Fibroblast of the aortic adventitia (primary cell): ENCODE measurements around the gene MTCH1. TPM values are rescaled to one million over a fixed set of nuclear protein-coding genes. Genes with fewer than 3 reads are reported as not detected.
"Not testable (repeated sequence)": the region's sequence is repeated elsewhere in the genome, so short reads cannot be mapped to it uniquely, and the experiment has no call there.

Experiments used
- DNase-seq: peaks from one replicate; pipeline ENCODE4 v3.0.0-alpha.2; 2010; ENCODE audit warnings: low read depth
- H3K4me3 ChIP-seq: 2 replicates; pipeline ENCODE4 v1.5.1; 2011; ENCODE audit warnings: low read depth, mild to moderate bottlenecking, control low read depth, low read length, moderate library complexity
- total RNA-seq: library from RNA; depleted of rRNA; stranded (reverse); fragments of >200 nt; gene quantifications from 2 replicates; pipeline ENCODE4 v1.2.3, GENCODE V29; 2012; ENCODE audit warnings: low replicate concordance
- TF ChIP-seq, protein P1 (sequence below): IDR thresholded peaks from 2 replicates; pipeline ENCODE4 v1.5.1; 2011; ENCODE audit warnings: mild to moderate bottlenecking, low read length, control low read depth, inconsistent platforms; ENCODE audit not compliant: insufficient read depth

MTCH1 gene
- total RNA-seq, 1 donor: 160 TPM

DNA sequence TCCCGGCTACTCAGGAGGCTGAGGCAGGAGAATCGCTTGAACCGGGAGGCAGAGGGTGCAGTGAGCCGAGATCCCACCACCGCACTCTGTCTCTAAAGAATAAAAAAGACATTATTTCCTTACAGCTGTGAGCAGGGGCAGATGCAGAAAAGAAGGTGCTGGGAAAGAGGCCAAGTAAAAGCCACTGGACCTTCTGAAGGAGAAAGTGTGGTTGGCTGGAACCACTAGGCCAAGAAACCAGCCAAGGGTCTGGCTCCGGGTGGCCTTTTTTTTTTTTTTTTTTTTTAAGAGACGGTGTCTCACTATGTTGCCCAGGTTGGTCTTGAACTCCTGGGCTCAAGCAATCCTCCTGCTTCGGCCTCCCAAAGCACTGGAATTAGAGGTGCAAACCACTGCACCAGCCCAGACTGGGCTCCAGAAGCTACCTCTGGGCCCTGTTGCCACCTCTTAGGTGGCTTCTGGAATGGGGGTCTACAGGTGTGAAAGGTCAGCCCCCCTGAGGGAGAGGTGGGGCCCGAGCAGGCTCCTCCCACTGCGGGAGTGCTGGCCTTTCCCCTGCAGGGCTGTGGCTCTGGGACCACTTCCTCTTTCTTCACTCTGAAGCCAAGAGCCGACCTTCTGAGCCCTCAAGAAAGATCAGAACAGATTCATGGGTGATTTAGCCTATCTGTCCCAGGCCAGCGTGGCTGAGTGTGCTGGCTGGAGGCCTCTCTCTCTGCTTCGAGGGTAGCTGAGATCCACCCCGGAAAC is 19.2 kb upstream of the MTCH1 start, which contains the start of gene FGD2:
Gene FGD2, plus strand, starts transcription at position 595 of the 750 bp plus-strand sequence. CDS start 163 bp downstream, outside the sequence.
- H3K4me3 ChIP-seq: no peak within 1 kb of the TSS
- TF ChIP-seq, protein P1, sequence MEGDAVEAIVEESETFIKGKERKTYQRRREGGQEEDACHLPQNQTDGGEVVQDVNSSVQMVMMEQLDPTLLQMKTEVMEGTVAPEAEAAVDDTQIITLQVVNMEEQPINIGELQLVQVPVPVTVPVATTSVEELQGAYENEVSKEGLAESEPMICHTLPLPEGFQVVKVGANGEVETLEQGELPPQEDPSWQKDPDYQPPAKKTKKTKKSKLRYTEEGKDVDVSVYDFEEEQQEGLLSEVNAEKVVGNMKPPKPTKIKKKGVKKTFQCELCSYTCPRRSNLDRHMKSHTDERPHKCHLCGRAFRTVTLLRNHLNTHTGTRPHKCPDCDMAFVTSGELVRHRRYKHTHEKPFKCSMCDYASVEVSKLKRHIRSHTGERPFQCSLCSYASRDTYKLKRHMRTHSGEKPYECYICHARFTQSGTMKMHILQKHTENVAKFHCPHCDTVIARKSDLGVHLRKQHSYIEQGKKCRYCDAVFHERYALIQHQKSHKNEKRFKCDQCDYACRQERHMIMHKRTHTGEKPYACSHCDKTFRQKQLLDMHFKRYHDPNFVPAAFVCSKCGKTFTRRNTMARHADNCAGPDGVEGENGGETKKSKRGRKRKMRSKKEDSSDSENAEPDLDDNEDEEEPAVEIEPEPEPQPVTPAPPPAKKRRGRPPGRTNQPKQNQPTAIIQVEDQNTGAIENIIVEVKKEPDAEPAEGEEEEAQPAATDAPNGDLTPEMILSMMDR: no peak
- no peak for DNase-seq

GRCh38 chr6:37004044-37004980 is 18.3 kb upstream of the MTCH1 start:
- DNase-seq: no peak
- no peak overlapping the region for H3K4me3 ChIP-seq
- TF ChIP-seq, protein P1: no peak

DNA sequence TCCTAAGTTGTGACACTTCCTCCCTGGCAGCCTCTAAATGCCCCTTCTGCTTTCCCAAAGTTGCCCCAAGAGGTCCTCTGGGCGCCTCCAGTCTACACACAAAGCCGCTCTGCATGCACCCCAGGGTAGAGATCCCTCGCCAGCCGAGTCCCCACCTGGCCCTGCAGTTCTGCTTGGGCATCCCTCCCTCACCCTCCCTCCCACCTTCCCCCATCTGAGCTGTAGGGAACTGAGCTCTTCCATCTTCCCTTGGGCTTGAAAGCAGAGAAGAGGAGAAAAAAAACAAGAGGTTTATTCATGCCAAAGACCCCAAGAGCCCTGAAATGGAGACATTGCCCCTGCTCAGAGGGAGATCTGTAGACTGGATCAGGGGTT is 13.7 kb upstream of the MTCH1 start:
- no peak overlapping the region for H3K4me3 ChIP-seq
- DNase-seq: no peak
- TF ChIP-seq, protein P1: no peak

- H3K4me3 ChIP-seq: no peak overlapping the region
- no peak for DNase-seq
- TF ChIP-seq, protein P1: no peak
Observed at GRCh38 chr6:36999061-36999750, 13.2 kb upstream of the MTCH1 start.

DNA sequence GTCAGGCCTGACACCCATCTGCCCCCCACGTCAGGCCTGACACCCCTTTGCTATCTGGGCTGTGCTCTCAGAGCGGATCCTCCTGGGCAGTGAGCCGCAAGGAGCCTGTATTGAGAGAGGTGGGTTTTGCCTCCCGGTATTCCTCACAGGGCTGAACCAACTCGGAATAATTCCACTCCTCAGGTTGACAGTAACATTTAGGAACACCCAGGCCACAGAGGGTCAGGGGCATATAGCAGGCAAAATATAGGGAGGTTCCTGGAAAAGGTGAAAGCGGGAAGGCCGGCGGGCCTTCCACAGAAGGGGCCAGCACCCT is 12.7 kb upstream of the MTCH1 start:
- no peak overlapping the region for H3K4me3 ChIP-seq
- no peak for DNase-seq
- TF ChIP-seq, protein P1: no peak

- H3K4me3 ChIP-seq: no peak overlapping the region
- TF ChIP-seq, protein P1: no peak
- DNase-seq: no peak
Observed at GRCh38 chr6:36997811-36998722, 12.1 kb upstream of the MTCH1 start.

- not testable (repeated sequence) for H3K4me3 ChIP-seq, DNase-seq
Observed at GRCh38 chr6:36990401-36990800, 4.4 kb upstream of the MTCH1 start.
